ENCODE measurements around the gene ALOX5AP.

- TF ChIP-seq CTCF (IDR thresholded peaks at IDR 0.05) (no peak), CEBPB (IDR thresholded peaks at IDR 0.05) (no peak), JUNB (IDR thresholded peaks at IDR 0.05) (no peak), RCOR1 (IDR thresholded peaks at IDR 0.05; ENCODE audit: low read depth, low read length) (no peak), EP300 (IDR thresholded peaks at IDR 0.05) (no peak), HOXB5 (CRISPR knock-in tag; IDR thresholded peaks at IDR 0.05) (no peak), CBX8 (IDR thresholded peaks at IDR 0.05) (no peak), SMC3 (IDR thresholded peaks at IDR 0.05) (no peak), ZFP36 (IDR thresholded peaks at IDR 0.05; ENCODE audit: borderline replicate concordance, partially characterized antibody) (no peak), POLR2A (IDR thresholded peaks at IDR 0.05; ENCODE audit: low read length) (no peak)
Measured at GRCh38 chr13:30779016-30779415, 43.7 kb downstream of the ALOX5AP start.

All from A549 (cell line).